ENCODE data around the gene SCYL1. TPM values are rescaled to one million over a fixed set of nuclear protein-coding genes. Genes with fewer than 3 reads are reported as not detected.

The SCYL1 gene
- total and polyA plus RNA-seq, 2 experiments from 2014 or later, result 146 to 168 TPM

DNA sequence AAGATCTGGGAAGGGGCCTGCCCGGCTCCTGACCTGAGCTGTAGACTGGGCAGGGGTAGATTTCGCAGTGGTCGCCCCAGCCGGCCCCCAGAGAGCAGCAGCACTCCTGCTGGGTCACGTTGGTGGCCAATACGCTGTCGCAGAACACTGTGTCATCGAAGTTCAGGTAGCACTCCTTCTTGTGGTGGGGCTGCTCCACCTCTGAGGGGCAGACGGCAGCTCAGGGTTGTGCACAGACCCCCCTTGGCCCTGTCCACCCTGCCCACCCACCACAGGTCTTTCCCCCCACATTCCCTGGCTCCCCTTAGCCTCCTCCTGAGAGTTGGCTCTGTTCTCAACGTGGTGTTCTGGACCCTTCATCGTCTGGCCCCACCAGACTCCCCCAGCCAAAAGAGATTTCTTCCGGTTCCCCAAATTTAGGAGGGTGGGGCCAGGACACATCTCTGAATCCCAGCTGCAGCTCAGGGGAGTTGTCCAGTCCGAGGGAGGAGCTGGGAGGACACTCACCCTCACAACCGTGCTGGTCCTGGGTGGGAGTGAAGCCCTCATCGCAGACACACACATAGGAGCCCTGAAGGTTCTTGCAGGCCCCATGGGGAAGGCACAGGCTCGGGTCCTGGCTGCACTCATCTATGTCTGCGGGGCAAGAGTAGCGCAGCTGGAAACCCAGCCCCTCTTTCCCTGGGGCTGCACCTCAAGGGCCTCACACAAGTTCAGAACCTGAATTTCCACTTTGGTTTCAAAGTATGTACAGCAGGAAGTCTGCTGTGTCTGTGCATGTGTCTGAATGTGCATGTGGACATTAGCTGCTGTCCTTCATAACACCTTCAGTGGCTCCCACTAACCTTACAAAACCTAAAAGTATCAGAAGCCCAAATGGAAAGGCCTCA is 16.5 kb downstream of the SCYL1 start:
- H3K4me3 ChIP-seq, result peak overlapping the region; percentile 19
- peaks cover 3% of the 10 kb centered on the region for H3K36me3 ChIP-seq
- no peaks in the 10 kb centered on the region for H3K4me1 ChIP-seq (ENCODE audit: low read depth)
- H3K27ac ChIP-seq, result no peak overlapping the region
- peaks cover 24% of the 10 kb centered on the region for H3K27me3 ChIP-seq
- no peaks in the 10 kb centered on the region for H3K9me3 ChIP-seq (ENCODE audit: low read depth)
- DNase-seq (ENCODE audit: low read depth in 1 of 2, low spot score in 1 of 2), result no peak
- TF ChIP-seq CTCF (IDR thresholded peaks at IDR 0.05; ENCODE audit: low read depth, low read length), result no peak

DNA sequence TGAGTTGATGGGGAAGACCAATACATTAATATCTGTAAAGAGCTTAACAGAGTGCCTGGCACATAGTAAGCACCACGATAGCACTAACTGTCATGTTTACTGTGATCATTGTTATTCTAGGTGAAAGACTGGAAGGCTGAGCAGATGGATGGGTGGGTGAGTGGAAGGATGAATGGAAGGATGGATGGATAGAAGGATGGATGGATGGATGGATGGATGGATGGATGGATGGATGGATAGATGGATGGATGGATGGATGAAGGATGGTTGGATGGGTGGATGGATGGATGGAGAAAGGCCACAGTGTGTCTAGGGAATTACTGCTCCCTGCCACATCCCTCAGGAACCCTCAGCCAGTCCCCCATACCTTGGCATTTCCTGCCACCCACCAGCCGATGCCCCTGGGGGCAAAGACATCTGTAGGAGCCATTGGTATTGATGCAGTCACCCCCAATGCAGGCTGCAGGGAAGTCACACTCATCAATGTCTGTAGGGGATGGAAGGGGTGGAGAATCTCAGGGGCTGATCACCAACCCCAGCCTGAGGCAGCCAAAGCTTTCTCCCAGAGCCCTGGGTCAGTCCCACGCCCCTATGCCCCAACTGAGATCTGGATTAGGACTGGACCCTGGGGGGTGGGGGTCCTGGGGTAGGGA is 18.0 kb downstream of the SCYL1 start:
- no peaks in the 10 kb centered on the region for H3K9me3 ChIP-seq (ENCODE audit: low read depth)
- no peak overlapping the region for H3K4me3 ChIP-seq
- H3K27me3 ChIP-seq, result peaks cover 29% of the 10 kb centered on the region
- no peaks in the 10 kb centered on the region for H3K36me3 ChIP-seq
- no peaks in the 10 kb centered on the region for H3K4me1 ChIP-seq (ENCODE audit: low read depth)
- no peak overlapping the region for H3K27ac ChIP-seq
- no peak for TF ChIP-seq CTCF (IDR thresholded peaks at IDR 0.05; ENCODE audit: low read depth, low read length)
- no peak for DNase-seq (ENCODE audit: low read depth in 1 of 2, low spot score in 1 of 2)

- DNase-seq (ENCODE audit: low read depth in 1 of 2, low spot score in 1 of 2), result no peak
- TF ChIP-seq CTCF (IDR thresholded peaks at IDR 0.05; ENCODE audit: low read depth, low read length), result no peak
- Histone ChIP-seq H3K27ac (no peak overlapping the region), H3K27me3 (peaks cover 20% of the 10 kb centered on the region), H3K9me3 (ENCODE audit: low read depth) (no peaks in the 10 kb centered on the region), H3K4me3 (no peak overlapping the region), H3K36me3 (no peaks in the 10 kb centered on the region), H3K4me1 (ENCODE audit: low read depth) (no peaks in the 10 kb centered on the region)
These were observed 21.0 kb downstream of the SCYL1 start for GRCh38 chr11:65545853-65546216.

- H3K27me3 ChIP-seq, result peaks cover 20% of the 10 kb centered on the region
- peak in 1 of 2 donors; percentile 91 for DNase-seq (ENCODE audit: low read depth in 1 of 2, low spot score in 1 of 2)
- peak overlapping the region; percentile 26 for H3K4me3 ChIP-seq
- no peaks in the 10 kb centered on the region for H3K36me3 ChIP-seq
- H3K27ac ChIP-seq, result no peak overlapping the region
- no peak for TF ChIP-seq CTCF (IDR thresholded peaks at IDR 0.05; ENCODE audit: low read depth, low read length)
- no peaks in the 10 kb centered on the region for H3K9me3 ChIP-seq (ENCODE audit: low read depth)
- no peaks in the 10 kb centered on the region for H3K4me1 ChIP-seq (ENCODE audit: low read depth)
These were observed 21.5 kb downstream of the SCYL1 start for GRCh38 chr11:65546217-65546958.

- TF ChIP-seq CTCF (IDR thresholded peaks at IDR 0.05; ENCODE audit: low read depth, low read length), result no peak
- Histone ChIP-seq H3K9me3 (ENCODE audit: low read depth) (no peaks in the 10 kb centered on the region), H3K4me3 (no peak overlapping the region), H3K36me3 (no peaks in the 10 kb centered on the region), H3K27me3 (peaks cover 20% of the 10 kb centered on the region), H3K27ac (no peak overlapping the region), H3K4me1 (ENCODE audit: low read depth) (no peaks in the 10 kb centered on the region)
- DNase-seq (ENCODE audit: low read depth in 1 of 2, low spot score in 1 of 2), result no peak
These were observed 22.7 kb downstream of the SCYL1 start for GRCh38 chr11:65547446-65548125.
